ENCODE results near the gene THRB. TPM values are rescaled to one million over a fixed set of nuclear protein-coding genes. Genes with fewer than 3 reads are reported as not detected.

Gene THRB
- total RNA-seq, 1 donor from 2014 or later = 27.2 TPM

- intact Hi-C loops (cut with DNase I) = no loop called here
- no peak for DNase-seq (ENCODE audit: low spot score)
These were observed 191.4 kb downstream of the THRB start for GRCh38 chr3:24303057-24303754.

- no peak for DNase-seq (ENCODE audit: low spot score)
- intact Hi-C loops (cut with DNase I) = no loop called here
These were observed 192.3 kb downstream of the THRB start for GRCh38 chr3:24302396-24302795.

- intact Hi-C loops (cut with DNase I) = no loop called here
- no peak for DNase-seq (ENCODE audit: low spot score)
These were observed 193.7 kb downstream of the THRB start for GRCh38 chr3:24300949-24301348.

- DNase-seq (ENCODE audit: low spot score) = no peak
- intact Hi-C loops (cut with DNase I) = no loop called here
These were observed 194.6 kb downstream of the THRB start for GRCh38 chr3:24299806-24300626.

- intact Hi-C loops (cut with DNase I) = no loop called here
- no peak for DNase-seq (ENCODE audit: low spot score)
These were observed 195.3 kb downstream of the THRB start for GRCh38 chr3:24299246-24299805.

GRCh38 chr3:24296441-24297205, 198.0 kb downstream of the THRB start:
- no peak for DNase-seq (ENCODE audit: low spot score)
- intact Hi-C loops (cut with DNase I) = no loop called here

GRCh38 chr3:24294150-24294549, 200.5 kb downstream of the THRB start:
- intact Hi-C loops (cut with DNase I) = no loop called here
- DNase-seq (ENCODE audit: low spot score) = no peak

- intact Hi-C loops (cut with DNase I) = no loop called here
- DNase-seq (ENCODE audit: low spot score) = no peak
These were observed 203.0 kb downstream of the THRB start for GRCh38 chr3:24291646-24292045.

- no peak for DNase-seq (ENCODE audit: low spot score)
- intact Hi-C loops (cut with DNase I) = no loop called here
These were observed 204.1 kb downstream of the THRB start for GRCh38 chr3:24290596-24290995.

GRCh38 chr3:24288496-24289236, 206.0 kb downstream of the THRB start:
- DNase-seq (ENCODE audit: low spot score) = no peak
- intact Hi-C loops (cut with DNase I) = no loop called here

- intact Hi-C loops (cut with DNase I) = no loop called here
- DNase-seq (ENCODE audit: low spot score) = no peak
These were observed 206.7 kb downstream of the THRB start for GRCh38 chr3:24287755-24288450.

- intact Hi-C loops (cut with DNase I) = no loop called here
- no peak for DNase-seq (ENCODE audit: low spot score)
These were observed 208.2 kb downstream of the THRB start for GRCh38 chr3:24286405-24286804.

GRCh38 chr3:24278543-24278942, 216.1 kb downstream of the THRB start:
- intact Hi-C loops (cut with DNase I) = no loop called here
- no peak for DNase-seq (ENCODE audit: low spot score)

- DNase-seq (ENCODE audit: low spot score) = no peak
These were observed 221.2 kb downstream of the THRB start for GRCh38 chr3:24273491-24273890.

GRCh38 chr3:24272875-24273274, 221.8 kb downstream of the THRB start:
- DNase-seq (ENCODE audit: low spot score) = no peak
- intact Hi-C loops (cut with DNase I) = no loop called here

More at GRCh38 chr3:24273491-24273890, 221.2 kb downstream of the THRB start:
- intact Hi-C loops (cut with DNase I) = no loop called here

- intact Hi-C loops (cut with DNase I) = no loop called here
- DNase-seq (ENCODE audit: low spot score) = no peak
These were observed 222.2 kb downstream of the THRB start for GRCh38 chr3:24272408-24272807.

- no peak for DNase-seq (ENCODE audit: low spot score)
- intact Hi-C loops (cut with DNase I) = no loop called here
These were observed 223.4 kb downstream of the THRB start for GRCh38 chr3:24271228-24271627.

GRCh38 chr3:24270744-24271143, 223.9 kb downstream of the THRB start:
- intact Hi-C loops (cut with DNase I) = no loop called here

GRCh38 chr3:24270204-24270691, 224.4 kb downstream of the THRB start:
- DNase-seq (ENCODE audit: low spot score) = no peak
- intact Hi-C loops (cut with DNase I) = no loop called here

More at GRCh38 chr3:24270744-24271143, 223.9 kb downstream of the THRB start:
- DNase-seq (ENCODE audit: low spot score) = no peak
